ENCODE measurements around the gene EHD2.
"Not testable (repeated sequence)": the region's sequence is repeated elsewhere in the genome, so short reads cannot be mapped to it uniquely, and the experiment has no call there.

The EHD2 gene

DNA sequence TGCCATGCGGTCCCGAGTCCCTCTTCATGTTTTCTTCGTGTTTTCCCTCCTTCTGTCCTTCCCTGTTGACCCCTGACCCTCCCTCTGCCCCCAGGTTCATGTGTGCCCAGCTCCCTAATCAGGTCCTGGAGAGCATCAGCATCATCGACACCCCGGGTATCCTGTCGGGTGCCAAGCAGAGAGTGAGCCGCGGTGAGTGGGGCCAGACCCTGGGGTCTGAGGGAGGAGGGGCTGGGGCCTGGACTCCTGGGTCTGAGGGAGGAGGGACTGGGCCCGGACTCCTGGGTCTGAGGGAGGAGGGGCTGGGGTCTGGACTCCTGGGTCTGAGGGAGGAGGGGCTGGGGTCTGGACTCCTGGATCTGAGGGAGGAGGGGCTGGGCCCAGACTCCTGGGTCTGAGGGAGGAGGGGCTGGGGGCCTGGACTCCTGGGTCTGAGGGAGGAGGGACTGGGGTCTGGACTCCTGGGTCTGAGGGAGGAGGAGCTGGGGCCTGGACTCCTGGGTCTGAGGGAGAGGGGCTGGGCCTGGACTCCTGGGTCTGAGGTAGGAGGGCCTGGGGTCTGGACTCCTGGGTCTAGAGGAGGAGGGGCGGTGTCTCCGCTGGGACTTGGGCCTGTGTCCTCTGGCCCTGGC is 5.3 kb downstream of the EHD2 start:
- DNase-seq = not testable (repeated sequence)

DNA sequence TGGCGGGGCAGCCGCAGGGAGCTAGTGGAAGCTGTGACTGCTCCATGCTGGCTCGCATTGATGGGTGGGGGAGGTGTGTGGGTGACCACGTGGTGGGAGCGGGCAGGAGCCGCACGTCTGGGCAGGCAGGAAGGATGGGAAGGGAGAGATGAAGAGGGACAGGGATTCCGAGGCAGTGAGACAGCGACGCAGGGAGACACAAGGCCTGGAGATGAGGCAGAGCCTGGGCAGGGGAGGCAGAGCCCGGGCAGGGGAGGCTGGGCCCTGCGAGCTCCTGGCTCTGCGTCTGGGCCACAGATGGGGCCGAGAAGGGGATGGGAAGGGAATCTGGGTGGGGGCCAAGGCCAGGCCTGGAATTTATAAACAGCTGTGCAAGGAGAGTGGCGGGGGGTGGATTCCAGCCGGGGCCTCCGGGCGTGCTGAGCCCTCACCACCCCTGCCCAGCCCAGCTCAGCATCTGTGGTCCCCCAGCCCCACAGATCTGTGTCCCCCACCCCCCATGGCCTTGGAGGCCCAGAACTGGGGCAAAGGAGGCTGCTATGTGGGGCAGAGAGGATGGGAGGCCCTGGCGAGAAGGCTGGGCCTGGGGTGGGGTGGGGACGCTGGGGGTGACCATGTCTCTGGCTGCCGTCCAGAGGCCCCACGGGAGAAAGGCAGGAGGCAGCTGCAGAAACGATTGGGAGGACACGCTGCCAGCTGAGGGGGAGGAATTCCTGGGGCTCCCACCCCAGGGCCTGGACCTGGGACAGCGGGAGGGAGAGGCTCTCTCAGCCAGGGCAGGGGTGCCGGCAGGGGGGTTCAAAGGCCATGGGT is 6.0 kb downstream of the EHD2 start:
- no peak for DNase-seq

DNA sequence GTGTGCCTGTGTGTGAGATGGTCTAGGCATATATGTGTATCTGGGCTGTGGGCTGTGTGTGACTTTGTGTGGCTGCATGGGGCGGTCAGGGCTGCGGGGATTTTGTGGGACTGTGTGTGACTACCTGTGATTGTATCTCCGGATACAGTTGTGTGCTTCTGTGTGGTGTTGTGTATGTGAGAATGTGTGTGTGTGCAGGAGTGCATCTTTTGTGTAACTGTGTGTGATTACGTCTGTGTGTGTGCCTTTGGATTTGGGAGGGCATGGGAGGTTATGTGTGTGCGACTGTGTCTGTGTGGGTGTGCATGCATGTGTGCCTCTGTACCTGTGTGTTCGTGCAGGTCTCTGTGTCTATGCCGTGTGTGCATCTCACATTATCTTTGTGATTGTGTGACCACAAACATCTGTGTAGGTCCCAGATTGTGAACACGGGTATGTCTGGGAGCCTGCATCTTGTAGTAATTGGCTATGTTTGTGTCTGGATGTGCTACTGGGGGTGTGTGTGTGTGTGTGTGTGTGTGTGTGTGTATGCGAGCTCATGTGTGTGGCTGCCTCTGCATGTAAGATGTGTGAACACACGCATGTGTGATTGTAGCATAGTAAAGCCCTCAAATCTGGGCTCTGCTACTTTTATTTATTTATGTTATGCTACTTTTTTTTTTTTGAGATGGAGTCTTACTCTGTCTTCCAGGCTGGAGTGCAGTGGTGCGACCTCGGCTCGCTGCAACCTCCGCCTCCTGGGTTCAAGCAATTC is 7.6 kb downstream of the EHD2 start:
- DNase-seq = no peak

DNA sequence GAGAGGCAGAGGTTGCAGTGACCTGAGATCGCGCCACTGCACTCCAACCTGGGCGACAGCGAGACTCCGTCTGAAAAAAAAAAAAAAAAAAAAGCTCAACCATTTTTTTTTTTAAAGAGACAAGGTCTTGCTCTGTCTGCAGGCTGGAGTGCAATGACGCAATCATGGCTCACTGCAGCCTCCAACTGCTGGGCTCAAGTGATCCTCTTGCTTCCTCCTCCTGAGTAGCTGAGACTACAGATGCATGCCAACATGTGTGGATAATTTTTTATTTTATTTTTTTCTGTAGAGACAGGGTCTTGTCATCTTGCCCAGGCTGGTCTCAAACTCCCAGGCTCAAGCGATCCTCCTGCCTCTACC is 10.3 kb downstream of the EHD2 start:
- no peak for DNase-seq

DNA sequence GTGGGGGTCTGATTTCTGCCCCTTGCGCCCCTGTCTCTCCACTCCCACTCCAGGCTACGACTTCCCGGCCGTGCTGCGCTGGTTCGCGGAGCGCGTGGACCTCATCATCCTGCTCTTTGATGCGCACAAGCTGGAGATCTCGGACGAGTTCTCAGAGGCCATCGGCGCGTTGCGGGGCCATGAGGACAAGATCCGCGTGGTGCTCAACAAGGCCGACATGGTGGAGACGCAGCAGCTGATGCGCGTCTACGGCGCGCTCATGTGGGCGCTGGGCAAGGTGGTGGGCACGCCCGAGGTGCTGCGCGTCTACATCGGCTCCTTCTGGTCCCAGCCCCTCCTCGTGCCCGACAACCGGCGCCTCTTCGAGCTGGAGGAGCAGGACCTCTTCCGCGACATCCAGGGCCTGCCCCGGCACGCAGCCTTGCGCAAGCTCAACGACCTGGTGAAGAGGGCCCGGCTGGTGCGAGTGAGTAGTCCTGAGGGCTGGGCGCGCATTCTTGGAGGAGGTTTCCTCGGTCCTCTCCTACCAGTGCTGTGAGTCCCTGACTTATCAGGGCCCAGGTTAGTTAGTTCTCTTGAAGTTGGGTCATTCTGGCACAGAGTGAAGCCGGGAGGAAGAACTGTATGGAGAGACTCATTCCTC is 12.7 kb downstream of the EHD2 start:
- no peak for DNase-seq

DNA sequence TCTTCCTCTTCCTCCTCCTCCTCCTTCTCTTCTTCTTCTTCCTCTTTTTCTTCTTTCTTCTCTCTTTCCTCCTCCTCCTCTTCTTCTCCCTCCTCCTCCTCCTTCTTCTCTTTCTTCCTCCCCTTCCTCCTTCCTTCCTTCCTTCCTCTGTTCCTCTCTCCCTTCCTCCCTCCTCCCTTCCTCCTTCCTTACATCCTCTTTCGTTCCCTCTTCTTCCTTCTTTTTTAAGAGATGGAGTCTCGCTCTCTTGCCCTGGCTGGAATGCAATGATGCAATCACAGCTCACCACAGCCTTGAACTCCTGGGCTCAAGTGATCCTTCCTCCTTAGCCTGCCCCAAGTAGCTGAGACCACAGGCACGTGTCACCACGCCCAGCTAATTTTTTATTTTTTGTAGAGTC is 13.2 kb downstream of the EHD2 start:
- DNase-seq = no peak

DNA sequence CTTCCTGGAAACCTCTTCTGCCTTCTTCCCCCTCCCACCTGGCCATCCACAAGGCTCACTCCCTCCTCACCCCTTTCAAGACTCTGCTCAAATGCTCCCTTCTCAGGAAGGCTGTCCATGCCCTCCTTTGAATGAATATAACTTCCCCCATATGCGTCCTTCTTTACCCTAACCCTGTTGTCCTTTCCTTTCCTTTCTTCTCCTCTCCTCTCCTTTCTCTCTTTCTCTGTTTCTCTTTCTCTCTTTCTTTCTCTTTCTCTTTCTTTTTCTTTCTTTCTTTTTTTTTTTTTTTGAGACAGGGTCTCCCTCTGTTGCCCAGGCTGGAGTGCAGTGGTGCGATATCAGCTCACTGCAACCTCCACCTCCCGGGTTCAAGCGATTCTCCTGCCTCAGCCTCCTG is 15.1 kb downstream of the EHD2 start:
- not testable (repeated sequence) for DNase-seq

DNA sequence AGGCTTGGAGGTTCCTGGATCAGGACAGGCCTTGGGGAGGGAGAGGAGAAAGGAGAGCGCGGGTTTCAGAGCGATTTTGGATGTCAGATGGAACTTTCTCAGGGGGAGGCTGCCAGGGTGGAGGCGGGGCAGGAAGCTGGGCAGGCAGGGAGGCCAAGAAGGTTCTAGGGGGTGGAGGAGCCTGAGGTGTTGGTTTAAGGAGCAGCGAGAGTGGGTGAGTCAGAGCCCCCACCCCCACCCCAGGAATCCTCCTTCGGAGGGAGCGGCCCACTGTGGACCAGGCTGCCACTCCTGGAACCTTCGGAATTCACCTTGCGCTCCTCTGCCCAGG is 16.2 kb downstream of the EHD2 start:
- no peak for DNase-seq

DNA sequence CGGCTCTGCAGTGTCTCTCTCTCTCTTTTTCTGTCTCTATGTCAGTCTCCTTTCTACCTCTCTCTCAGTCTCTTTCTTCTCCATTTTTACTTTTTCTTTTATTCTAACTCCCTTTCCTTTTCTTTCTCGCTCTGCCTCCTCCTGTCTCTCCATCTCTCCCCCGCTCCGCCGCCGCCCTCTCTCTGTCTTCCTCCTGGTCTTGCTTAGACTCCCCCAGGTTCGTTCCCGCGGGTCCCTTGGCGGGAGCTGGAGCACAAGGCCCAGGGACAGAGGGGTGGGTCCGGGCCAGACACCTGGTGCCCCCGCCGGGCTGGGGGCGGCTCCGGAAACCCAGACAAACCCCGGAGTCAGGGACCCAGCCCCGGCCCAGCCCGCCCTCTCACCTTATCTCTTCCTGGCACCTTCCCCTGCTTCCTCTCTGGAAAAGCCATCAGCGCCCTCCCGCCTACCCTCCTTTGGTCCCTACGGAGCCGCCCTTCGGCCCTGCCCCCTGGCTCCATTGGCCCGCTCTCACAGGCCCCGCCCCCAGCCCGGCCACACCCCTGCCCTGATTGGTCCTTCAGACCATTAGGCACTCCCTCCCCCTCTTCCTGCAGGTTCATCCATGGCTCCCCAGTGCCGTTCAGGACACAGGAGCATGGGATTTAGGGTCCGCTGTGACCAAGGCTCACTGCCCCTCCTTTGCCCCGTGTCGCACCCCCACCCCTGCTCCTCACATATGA is 16.7 kb downstream of the EHD2 start:
- no peak for DNase-seq

DNA sequence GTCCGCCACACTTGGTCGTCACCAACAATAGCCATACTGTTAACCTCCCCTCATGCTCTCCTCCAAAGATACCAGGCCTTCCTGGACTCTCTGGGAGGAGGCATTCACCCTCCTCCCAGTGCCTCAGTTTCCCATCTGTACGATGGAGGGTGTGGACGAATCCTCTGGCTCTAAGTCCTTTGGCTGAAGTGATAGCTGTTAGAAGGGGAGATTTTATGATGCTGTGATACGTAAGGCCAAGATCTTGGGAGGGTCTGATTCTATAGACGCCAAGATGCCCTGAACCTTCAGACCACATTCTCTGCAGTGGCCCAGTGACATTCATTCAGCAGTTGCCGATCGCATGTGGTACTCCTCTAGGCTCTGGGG is 17.3 kb downstream of the EHD2 start:
- no peak for DNase-seq

DNA sequence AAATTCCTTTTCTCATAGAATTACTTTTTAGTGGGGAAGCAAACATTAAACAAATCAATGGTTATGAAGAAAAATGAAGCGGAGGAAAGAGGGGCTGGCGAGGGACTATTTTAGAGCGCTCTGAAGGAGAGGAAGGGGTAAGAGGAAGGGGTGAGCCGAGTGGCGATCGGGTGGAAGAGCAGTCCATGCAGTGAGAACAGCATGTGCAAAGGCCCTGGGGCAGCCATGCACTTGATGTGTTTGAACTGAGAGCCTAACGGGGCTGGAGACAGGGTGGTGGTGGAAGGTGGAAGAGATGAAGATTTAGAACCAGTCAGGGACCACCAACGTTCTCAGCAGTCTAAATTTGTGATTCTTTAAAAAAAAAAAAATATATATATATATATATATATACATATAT is 17.7 kb downstream of the EHD2 start:
- no peak for DNase-seq

DNA sequence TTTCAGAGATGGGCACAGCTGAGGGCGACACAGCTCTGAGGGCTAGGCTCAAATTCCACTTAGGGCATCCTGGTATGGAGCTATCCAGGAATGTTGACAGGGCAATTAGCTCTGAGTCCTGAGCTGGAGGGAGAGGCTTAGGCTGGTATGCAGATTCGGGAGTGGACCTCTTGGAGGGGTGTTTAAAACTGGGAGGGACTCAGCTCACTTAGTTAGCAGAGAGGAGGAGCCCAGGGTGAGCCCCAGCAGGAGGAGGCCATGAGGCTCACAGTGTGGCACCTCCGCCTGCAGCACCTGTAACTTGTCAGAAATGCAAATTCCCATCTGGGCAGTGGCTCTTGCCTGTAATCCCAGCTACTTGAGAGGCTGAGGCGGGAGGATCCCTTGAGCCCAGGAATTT is 21.9 kb downstream of the EHD2 start:
- no peak for DNase-seq

DNA sequence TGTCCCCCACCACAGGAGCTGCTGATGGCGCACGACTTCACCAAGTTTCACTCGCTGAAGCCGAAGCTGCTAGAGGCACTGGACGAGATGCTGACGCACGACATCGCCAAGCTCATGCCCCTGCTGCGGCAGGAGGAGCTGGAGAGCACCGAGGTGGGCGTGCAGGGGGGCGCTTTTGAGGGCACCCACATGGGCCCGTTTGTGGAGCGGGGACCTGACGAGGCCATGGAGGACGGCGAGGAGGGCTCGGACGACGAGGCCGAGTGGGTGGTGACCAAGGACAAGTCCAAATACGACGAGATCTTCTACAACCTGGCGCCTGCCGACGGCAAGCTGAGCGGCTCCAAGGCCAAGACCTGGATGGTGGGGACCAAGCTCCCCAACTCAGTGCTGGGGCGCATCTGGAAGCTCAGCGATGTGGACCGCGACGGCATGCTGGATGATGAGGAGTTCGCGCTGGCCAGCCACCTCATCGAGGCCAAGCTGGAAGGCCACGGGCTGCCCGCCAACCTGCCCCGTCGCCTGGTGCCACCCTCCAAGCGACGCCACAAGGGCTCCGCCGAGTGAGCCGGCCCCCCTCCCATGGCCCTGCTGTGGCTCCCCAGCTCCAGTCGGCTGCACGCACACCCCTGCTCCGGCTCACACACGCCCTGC is 27.8 kb downstream of the EHD2 start:
- DNase-seq = no peak

DNA sequence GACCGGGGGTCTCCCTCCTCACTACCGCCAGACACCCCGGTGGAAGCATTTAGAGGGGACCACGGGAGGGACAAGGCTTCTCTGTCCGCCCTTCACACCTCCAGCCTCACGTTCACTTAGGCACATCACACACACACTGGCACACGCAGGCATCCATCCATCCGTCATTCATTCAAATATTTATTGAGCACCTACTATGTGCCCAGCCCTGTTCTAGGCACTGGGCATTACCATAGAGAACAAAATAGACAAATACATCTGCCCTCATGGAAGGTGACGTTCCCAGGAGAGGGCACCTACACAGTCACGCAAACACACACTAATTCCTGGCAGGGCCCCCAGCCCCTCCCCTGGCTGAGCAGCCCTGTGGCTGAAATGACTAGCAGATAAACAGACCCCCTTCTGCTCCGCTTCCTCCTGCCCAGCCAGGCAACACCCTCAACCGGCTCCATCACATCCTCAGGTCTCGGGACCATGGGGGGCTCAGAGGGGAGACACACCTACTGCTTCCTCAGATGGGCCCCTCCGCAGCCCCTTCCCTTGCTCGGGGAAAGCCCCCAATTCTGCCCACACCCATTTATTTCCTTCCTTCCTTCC is 28.4 kb downstream of the EHD2 start:
- no peak for DNase-seq

DNA sequence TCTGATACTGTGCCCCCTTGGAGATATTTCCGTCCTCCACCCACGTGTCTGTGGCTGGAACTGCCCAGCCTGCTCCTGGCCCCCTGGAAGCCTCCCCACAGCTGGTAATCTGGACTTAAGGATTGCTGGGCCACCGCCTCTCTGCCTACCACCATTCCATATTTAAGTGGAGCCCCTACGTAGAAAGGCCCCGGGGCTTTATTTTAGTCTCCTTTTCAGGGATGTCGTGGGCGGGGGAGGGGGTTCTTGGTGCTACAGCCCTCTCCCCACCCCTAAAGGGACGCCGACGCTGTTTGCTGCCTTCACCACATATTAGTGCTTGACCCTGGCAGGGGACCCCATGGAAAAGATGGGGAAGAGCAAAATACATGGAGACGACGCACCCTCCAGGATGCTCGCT is 29.4 kb downstream of the EHD2 start:
- no peak for DNase-seq

DNA sequence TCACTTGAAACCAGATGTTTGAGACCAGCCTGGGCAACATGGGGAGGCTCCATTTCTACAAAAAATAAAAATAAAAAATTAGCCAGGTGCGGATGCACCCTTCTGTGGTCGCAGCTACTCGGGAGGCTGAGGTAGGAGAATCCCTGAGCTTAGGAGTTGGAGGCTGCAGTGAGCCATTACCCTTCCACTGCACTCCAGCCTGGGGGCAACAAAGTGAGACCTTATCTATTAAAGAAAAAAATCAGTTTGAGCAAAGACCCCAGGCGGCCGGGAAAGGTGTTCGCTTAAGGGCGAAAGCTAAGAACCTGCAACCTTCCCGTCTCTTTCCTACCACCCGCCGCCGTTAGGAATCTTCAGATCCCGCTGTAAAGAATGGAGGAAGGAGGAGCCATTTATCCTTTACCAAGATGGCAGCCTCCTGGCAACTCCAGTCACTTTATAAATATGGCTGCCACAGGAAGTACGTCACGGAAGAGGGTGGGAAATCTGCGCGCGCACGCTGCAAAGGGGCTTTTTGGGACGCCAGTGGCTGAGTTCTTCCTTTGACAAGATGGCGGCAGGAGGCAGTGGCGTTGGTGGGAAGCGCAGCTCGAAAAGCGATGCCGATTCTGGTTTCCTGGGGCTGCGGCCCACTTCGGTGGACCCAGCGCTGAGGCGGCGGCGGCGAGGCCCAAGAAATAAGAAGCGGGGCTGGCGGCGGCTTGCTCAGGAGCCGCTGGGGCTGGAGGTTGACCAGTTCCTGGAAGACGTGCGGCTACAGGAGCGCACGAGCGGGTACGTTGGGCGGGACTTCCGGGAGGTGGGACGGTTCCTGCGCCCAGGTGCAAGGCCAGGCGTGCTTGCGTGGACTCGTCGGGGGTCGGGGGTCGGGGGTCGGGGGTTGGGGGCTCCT is 32.0 kb downstream of the EHD2 start, which contains the start of gene NOP53:
TSS of gene NOP53 (plus strand) at position 537 of the 892 bp plus-strand sequence. CDS start at position 551, 14 bp downstream.
- peak; percentile 95 for DNase-seq

DNA sequence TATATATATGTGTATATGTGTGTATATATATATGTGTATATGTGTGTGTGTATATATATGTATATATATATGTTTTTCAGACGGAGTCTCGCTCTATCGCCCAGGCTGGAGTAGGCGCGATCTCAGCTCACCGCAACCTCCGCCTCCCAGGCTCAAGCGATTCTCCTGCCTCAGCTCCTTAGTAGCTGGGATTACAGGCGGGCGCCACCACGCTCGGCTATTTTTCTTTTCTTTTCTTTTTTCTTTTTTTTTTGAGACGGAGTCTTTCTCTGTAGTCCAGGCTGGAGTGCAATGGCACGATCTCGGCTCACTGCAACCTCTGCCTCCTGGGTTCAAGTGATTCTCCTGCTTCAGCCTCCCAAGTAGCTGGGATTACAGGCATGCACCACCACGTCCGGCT is 32.9 kb downstream of the EHD2 start:
- not testable (repeated sequence) for DNase-seq

DNA sequence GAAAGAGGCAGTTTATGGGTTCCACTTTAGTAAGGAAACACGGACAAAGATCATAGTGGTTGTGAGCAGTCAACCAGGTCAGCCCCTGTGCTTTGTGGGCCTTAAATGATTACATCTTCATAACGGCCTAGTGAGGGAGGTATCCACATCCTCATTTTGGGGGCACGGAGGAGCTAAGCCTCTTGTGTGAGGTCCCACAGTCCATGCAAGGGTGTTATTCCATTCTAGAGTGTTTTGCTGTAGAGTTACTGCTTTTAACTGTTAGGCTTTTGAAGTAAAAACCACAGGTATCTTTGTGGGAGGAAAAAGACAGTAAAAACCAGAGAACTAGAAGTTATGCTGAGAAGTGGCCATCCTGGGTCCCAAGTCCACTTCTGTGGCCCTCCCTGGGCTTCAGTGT is 36.1 kb downstream of the EHD2 start:
- no peak for DNase-seq

DNA sequence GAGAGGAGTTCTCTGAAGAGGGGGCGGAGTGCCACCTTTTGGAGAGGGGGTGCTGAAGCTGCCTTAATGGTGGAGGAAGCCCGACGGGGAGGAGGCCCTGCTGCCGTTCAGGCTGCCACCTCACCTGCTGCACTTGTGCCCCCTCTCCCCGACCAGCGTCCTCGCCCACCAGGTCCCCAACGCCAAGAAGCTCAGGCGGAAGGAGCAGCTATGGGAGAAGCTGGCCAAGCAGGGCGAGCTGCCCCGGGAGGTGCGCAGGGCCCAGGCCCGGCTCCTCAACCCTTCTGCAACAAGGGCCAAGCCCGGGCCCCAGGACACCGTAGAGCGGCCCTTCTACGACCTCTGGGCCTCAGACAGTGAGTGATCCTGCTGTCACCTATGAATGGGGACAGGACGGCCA is 37.5 kb downstream of the EHD2 start:
- DNase-seq = no peak

DNA sequence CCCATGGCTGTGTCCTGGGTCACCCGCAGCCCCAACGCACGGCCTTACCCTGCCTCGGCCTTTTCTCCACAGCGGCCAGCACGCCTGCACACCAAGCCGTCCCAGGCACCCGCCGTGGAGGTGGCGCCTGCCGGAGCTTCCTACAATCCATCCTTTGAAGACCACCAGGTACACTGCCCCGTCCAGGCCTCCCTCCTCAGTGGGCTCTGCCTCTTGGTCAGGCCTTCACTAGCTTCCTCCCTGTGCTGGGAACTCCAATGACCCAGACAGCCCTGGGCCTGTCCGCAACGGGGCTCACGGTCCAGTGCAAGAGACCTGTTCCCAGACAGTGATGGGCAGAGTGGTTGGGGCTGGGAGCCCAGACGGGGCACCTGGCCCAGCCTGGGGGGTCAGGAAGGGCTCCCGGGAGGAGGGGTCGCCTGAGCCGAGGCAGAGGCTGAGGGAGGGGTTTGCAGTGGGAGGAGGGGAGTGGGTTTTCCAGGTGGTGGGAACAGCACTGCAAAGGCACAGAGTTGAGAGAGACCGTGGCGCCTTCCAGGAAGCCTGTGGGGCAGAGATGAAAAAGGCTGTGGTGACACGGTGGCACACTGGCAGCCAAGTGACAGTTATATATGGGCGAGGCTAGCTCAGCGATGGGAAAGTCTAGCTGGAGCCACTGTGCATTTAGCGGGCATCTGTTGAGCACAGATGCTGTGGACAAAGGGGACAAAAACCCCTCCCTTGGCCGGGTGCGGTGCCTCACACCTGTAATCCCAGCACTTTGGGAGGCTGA is 39.4 kb downstream of the EHD2 start:
- DNase-seq = no peak
